ENCODE measurements around the gene IZUMO4. TPM values are rescaled to one million over a fixed set of nuclear protein-coding genes. Genes with fewer than 3 reads are reported as not detected.

Gene IZUMO4
- total and polyA plus RNA-seq, 5 donors from 2014 or later: 0.47 to 16.5 (median 0.78) TPM

- H3K4me1 Mint-ChIP-seq: peaks cover 0 to 6% (median 4%) of the 10 kb centered on the region in 4 donors
- Histone ChIP-seq H3K4me3 (ENCODE audit: low read depth, low read length) (no peak overlapping the region), H3K9me3 (ENCODE audit: control insufficient read depth in 2 of 2, low read length in 2 of 2) (peaks cover 0 to 1% of the 10 kb centered on the region in 2 experiments), H3K4me1 (ENCODE audit: control insufficient read depth, insufficient read depth, low read length, poor library complexity, severe bottlenecking) (no peaks in the 10 kb centered on the region), H3K27ac (ENCODE audit: insufficient read depth, low read length, poor library complexity, severe bottlenecking) (no peak overlapping the region), H3K27me3 (ENCODE audit: control insufficient read depth, insufficient read depth, low read length) (no peaks in the 10 kb centered on the region), H3K36me3 (ENCODE audit: control insufficient read depth, insufficient read depth, low read length) (peaks cover 79% of the 10 kb centered on the region)
- H3K36me3 Mint-ChIP-seq: peaks cover 42% of the 10 kb centered on the region
- ATAC-seq (ENCODE audit: low read depth in 2 of 2) (no peak), DNase-seq (no peak)
- no peaks in the 10 kb centered on the region for H3K9me3 Mint-ChIP-seq
- no peak overlapping the region for H3K4me3 Mint-ChIP-seq
- H3K27me3 Mint-ChIP-seq: no peaks in the 10 kb centered on the region
- H3K27ac Mint-ChIP-seq: no peak overlapping the region
Measured at GRCh38 chr19:2110822-2111221, 14.1 kb downstream of the IZUMO4 start.

GRCh38 chr19:2111425-2111824 lies 14.7 kb downstream of the IZUMO4 start:
- H3K9me3 ChIP-seq (ENCODE audit: control insufficient read depth in 2 of 2, low read length in 2 of 2): no peaks in the 10 kb centered on the region
- peaks cover 79% of the 10 kb centered on the region for H3K36me3 ChIP-seq (ENCODE audit: control insufficient read depth, insufficient read depth, low read length)
- Mint-ChIP-seq H3K27me3 (no peaks in the 10 kb centered on the region), H3K4me1 (peaks cover 0 to 6% (median 4%) of the 10 kb centered on the region in 4 donors), H3K9me3 (no peaks in the 10 kb centered on the region), H3K36me3 (peaks cover 40% of the 10 kb centered on the region), H3K4me3 (no peak overlapping the region), H3K27ac (no peak overlapping the region)
- H3K4me1 ChIP-seq (ENCODE audit: control insufficient read depth, insufficient read depth, low read length, poor library complexity, severe bottlenecking): no peaks in the 10 kb centered on the region
- no peak for DNase-seq
- no peak overlapping the region for H3K4me3 ChIP-seq (ENCODE audit: low read depth, low read length)
- no peaks in the 10 kb centered on the region for H3K27me3 ChIP-seq (ENCODE audit: control insufficient read depth, insufficient read depth, low read length)
- ATAC-seq (ENCODE audit: low read depth in 2 of 2): no peak
- H3K27ac ChIP-seq (ENCODE audit: insufficient read depth, low read length, poor library complexity, severe bottlenecking): no peak overlapping the region

- Histone ChIP-seq H3K27ac (ENCODE audit: insufficient read depth, low read length, poor library complexity, severe bottlenecking) (no peak overlapping the region), H3K4me1 (ENCODE audit: control insufficient read depth, insufficient read depth, low read length, poor library complexity, severe bottlenecking) (no peaks in the 10 kb centered on the region), H3K4me3 (ENCODE audit: low read depth, low read length) (no peak overlapping the region), H3K27me3 (ENCODE audit: control insufficient read depth, insufficient read depth, low read length) (no peaks in the 10 kb centered on the region), H3K9me3 (ENCODE audit: control insufficient read depth in 2 of 2, low read length in 2 of 2) (no peaks in the 10 kb centered on the region), H3K36me3 (ENCODE audit: control insufficient read depth, insufficient read depth, low read length) (peaks cover 79% of the 10 kb centered on the region)
- Mint-ChIP-seq H3K9me3 (no peaks in the 10 kb centered on the region), H3K4me1 (peaks cover 0 to 6% (median 4%) of the 10 kb centered on the region in 4 donors), H3K27me3 (no peaks in the 10 kb centered on the region), H3K36me3 (peaks cover 35% of the 10 kb centered on the region), H3K27ac (peak overlapping the region in 1 of 3 donors; percentile 88), H3K4me3 (no peak overlapping the region)
- ATAC-seq (ENCODE audit: low read depth in 2 of 2) (no peak), DNase-seq (no peak)
Measured at GRCh38 chr19:2111886-2112285, 15.2 kb downstream of the IZUMO4 start.

- H3K4me1 ChIP-seq (ENCODE audit: control insufficient read depth, insufficient read depth, low read length, poor library complexity, severe bottlenecking): no peaks in the 10 kb centered on the region
- H3K4me3 Mint-ChIP-seq: no peak overlapping the region
- H3K27me3 Mint-ChIP-seq: no peaks in the 10 kb centered on the region
- no peaks in the 10 kb centered on the region for H3K27me3 ChIP-seq (ENCODE audit: control insufficient read depth, insufficient read depth, low read length)
- no peak overlapping the region for H3K4me3 ChIP-seq (ENCODE audit: low read depth, low read length)
- no peak overlapping the region for H3K27ac ChIP-seq (ENCODE audit: insufficient read depth, low read length, poor library complexity, severe bottlenecking)
- H3K27ac Mint-ChIP-seq: peak overlapping the region in 2 of 3 donors; percentile 31 to 88
- no peak for ATAC-seq (ENCODE audit: low read depth in 2 of 2)
- no peaks in the 10 kb centered on the region for H3K9me3 ChIP-seq (ENCODE audit: control insufficient read depth in 2 of 2, low read length in 2 of 2)
- peaks cover 31% of the 10 kb centered on the region for H3K36me3 Mint-ChIP-seq
- no peaks in the 10 kb centered on the region for H3K9me3 Mint-ChIP-seq
- H3K36me3 ChIP-seq (ENCODE audit: control insufficient read depth, insufficient read depth, low read length): peaks cover 86% of the 10 kb centered on the region
- H3K4me1 Mint-ChIP-seq: peaks cover 0 to 6% (median 4%) of the 10 kb centered on the region in 4 donors
- DNase-seq: no peak
Measured at GRCh38 chr19:2112516-2113320, 16.0 kb downstream of the IZUMO4 start.

GRCh38 chr19:2113439-2114211 lies 16.9 kb downstream of the IZUMO4 start:
- Mint-ChIP-seq H3K27ac (peak overlapping the region in 1 of 3 donors; percentile 73), H3K9me3 (no peaks in the 10 kb centered on the region), H3K27me3 (no peaks in the 10 kb centered on the region), H3K4me3 (no peak overlapping the region), H3K36me3 (peaks cover 30% of the 10 kb centered on the region), H3K4me1 (peaks cover 0 to 6% (median 3%) of the 10 kb centered on the region in 4 donors)
- H3K9me3 ChIP-seq (ENCODE audit: control insufficient read depth in 2 of 2, low read length in 2 of 2): no peaks in the 10 kb centered on the region
- ATAC-seq (ENCODE audit: low read depth in 2 of 2) (no peak), DNase-seq (no peak)
- H3K27me3 ChIP-seq (ENCODE audit: control insufficient read depth, insufficient read depth, low read length): no peaks in the 10 kb centered on the region
- no peak overlapping the region for H3K27ac ChIP-seq (ENCODE audit: insufficient read depth, low read length, poor library complexity, severe bottlenecking)
- no peaks in the 10 kb centered on the region for H3K4me1 ChIP-seq (ENCODE audit: control insufficient read depth, insufficient read depth, low read length, poor library complexity, severe bottlenecking)
- peaks cover 87% of the 10 kb centered on the region for H3K36me3 ChIP-seq (ENCODE audit: control insufficient read depth, insufficient read depth, low read length)
- H3K4me3 ChIP-seq (ENCODE audit: low read depth, low read length): no peak overlapping the region

GRCh38 chr19:2114218-2114617 lies 17.5 kb downstream of the IZUMO4 start:
- Mint-ChIP-seq H3K4me1 (peaks cover 0 to 6% (median 3%) of the 10 kb centered on the region in 4 donors), H3K9me3 (no peaks in the 10 kb centered on the region), H3K4me3 (no peak overlapping the region), H3K36me3 (peaks cover 30% of the 10 kb centered on the region), H3K27me3 (no peaks in the 10 kb centered on the region), H3K27ac (peak overlapping the region in 1 of 3 donors; percentile 52)
- DNase-seq: no peak
- H3K4me3 ChIP-seq (ENCODE audit: low read depth, low read length): no peak overlapping the region
- peaks cover 86% of the 10 kb centered on the region for H3K36me3 ChIP-seq (ENCODE audit: control insufficient read depth, insufficient read depth, low read length)
- H3K27me3 ChIP-seq (ENCODE audit: control insufficient read depth, insufficient read depth, low read length): no peaks in the 10 kb centered on the region
- H3K4me1 ChIP-seq (ENCODE audit: control insufficient read depth, insufficient read depth, low read length, poor library complexity, severe bottlenecking): no peaks in the 10 kb centered on the region
- ATAC-seq (ENCODE audit: low read depth in 2 of 2): no peak
- H3K9me3 ChIP-seq (ENCODE audit: control insufficient read depth in 2 of 2, low read length in 2 of 2): no peaks in the 10 kb centered on the region
- no peak overlapping the region for H3K27ac ChIP-seq (ENCODE audit: insufficient read depth, low read length, poor library complexity, severe bottlenecking)

GRCh38 chr19:2114821-2115220 lies 18.1 kb downstream of the IZUMO4 start:
- Histone ChIP-seq H3K4me1 (ENCODE audit: control insufficient read depth, insufficient read depth, low read length, poor library complexity, severe bottlenecking) (no peaks in the 10 kb centered on the region), H3K27ac (ENCODE audit: insufficient read depth, low read length, poor library complexity, severe bottlenecking) (no peak overlapping the region), H3K36me3 (ENCODE audit: control insufficient read depth, insufficient read depth, low read length) (peaks cover 80% of the 10 kb centered on the region), H3K9me3 (ENCODE audit: control insufficient read depth in 2 of 2, low read length in 2 of 2) (no peaks in the 10 kb centered on the region), H3K4me3 (ENCODE audit: low read depth, low read length) (no peak overlapping the region), H3K27me3 (ENCODE audit: control insufficient read depth, insufficient read depth, low read length) (no peaks in the 10 kb centered on the region)
- no peak for DNase-seq
- Mint-ChIP-seq H3K27me3 (no peaks in the 10 kb centered on the region), H3K27ac (peak overlapping the region in 1 of 3 donors; percentile 42), H3K36me3 (peaks cover 29% of the 10 kb centered on the region), H3K9me3 (no peaks in the 10 kb centered on the region), H3K4me1 (peaks cover 0 to 6% (median 3%) of the 10 kb centered on the region in 4 donors), H3K4me3 (no peak overlapping the region)
- no peak for ATAC-seq (ENCODE audit: low read depth in 2 of 2)
